Measurements from ENCODE around the gene KLRC1.

DNA sequence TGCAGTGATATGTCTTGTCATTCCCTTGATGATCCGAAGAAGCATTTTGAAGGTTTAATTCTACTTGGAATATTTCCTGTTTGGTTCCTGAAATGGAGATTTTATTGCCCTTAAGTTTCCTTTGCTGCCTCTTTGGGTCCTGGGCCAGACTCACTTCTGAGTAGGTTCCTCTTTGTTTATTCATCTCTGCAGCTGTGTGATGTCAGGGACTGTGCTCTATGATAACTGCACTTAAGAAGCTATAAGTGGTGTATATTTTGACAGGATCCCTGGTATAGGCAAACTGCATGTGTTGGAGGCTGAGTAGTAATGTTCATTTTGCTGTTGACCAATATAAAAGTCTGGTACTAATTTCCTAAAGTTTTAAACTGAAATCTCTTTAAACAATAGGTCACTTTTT lies 43.8 kb downstream of the KLRC1 start, which contains the start of gene KLRC4:
- TF ChIP-seq KDM5A (IDR thresholded peaks at IDR 0.05; ENCODE audit: borderline replicate concordance, low read length) (no peak), ZNF629 (CRISPR knock-in tag; conservative IDR thresholded peaks at IDR 0.05) (no peak), SALL1 (CRISPR knock-in tag; IDR thresholded peaks at IDR 0.05) (no peak), MATR3 (CRISPR knock-in tag; IDR thresholded peaks at IDR 0.05) (no peak), ZNF768 (CRISPR knock-in tag; IDR thresholded peaks at IDR 0.05) (no peak), POLR2A (IDR thresholded peaks at IDR 0.05; ENCODE audit: insufficient read depth in 1 of 2, low read depth in 2 of 2, low read length in 2 of 2) (no peak), RAD21 (CRISPR knock-in tag; IDR thresholded peaks at IDR 0.05) (no peak), SP2 (CRISPR knock-in tag; IDR thresholded peaks at IDR 0.05) (no peak), REST (IDR thresholded peaks at IDR 0.05; ENCODE audit: borderline replicate concordance in 1 of 2, low read depth in 1 of 2, low read length in 2 of 2) (no peak)
- TF ChIP-seq, protein P1, sequence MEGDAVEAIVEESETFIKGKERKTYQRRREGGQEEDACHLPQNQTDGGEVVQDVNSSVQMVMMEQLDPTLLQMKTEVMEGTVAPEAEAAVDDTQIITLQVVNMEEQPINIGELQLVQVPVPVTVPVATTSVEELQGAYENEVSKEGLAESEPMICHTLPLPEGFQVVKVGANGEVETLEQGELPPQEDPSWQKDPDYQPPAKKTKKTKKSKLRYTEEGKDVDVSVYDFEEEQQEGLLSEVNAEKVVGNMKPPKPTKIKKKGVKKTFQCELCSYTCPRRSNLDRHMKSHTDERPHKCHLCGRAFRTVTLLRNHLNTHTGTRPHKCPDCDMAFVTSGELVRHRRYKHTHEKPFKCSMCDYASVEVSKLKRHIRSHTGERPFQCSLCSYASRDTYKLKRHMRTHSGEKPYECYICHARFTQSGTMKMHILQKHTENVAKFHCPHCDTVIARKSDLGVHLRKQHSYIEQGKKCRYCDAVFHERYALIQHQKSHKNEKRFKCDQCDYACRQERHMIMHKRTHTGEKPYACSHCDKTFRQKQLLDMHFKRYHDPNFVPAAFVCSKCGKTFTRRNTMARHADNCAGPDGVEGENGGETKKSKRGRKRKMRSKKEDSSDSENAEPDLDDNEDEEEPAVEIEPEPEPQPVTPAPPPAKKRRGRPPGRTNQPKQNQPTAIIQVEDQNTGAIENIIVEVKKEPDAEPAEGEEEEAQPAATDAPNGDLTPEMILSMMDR (CRISPR knock-in tag; IDR thresholded peaks at IDR 0.05): no peak
- TF ChIP-seq, protein P2, sequence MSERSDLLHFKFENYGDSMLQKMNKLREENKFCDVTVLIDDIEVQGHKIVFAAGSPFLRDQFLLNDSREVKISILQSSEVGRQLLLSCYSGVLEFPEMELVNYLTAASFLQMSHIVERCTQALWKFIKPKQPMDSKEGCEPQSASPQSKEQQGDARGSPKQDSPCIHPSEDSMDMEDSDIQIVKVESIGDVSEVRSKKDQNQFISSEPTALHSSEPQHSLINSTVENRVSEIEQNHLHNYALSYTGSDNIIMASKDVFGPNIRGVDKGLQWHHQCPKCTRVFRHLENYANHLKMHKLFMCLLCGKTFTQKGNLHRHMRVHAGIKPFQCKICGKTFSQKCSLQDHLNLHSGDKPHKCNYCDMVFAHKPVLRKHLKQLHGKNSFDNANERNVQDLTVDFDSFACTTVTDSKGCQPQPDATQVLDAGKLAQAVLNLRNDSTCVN (CRISPR knock-in tag; IDR thresholded peaks at IDR 0.05; ENCODE audit: borderline replicate concordance): no peak
- TF ChIP-seq, protein P3, sequence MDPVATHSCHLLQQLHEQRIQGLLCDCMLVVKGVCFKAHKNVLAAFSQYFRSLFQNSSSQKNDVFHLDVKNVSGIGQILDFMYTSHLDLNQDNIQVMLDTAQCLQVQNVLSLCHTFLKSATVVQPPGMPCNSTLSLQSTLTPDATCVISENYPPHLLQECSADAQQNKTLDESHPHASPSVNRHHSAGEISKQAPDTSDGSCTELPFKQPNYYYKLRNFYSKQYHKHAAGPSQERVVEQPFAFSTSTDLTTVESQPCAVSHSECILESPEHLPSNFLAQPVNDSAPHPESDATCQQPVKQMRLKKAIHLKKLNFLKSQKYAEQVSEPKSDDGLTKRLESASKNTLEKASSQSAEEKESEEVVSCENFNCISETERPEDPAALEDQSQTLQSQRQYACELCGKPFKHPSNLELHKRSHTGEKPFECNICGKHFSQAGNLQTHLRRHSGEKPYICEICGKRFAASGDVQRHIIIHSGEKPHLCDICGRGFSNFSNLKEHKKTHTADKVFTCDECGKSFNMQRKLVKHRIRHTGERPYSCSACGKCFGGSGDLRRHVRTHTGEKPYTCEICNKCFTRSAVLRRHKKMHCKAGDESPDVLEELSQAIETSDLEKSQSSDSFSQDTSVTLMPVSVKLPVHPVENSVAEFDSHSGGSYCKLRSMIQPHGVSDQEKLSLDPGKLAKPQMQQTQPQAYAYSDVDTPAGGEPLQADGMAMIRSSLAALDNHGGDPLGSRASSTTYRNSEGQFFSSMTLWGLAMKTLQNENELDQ (CRISPR knock-in tag; IDR thresholded peaks at IDR 0.05; ENCODE audit: borderline replicate concordance): no peak
